SIG-M5 treated with dmso at 0.1 percent for 504 hours (cell line): ENCODE results near the gene MYO1E.
"Not testable (repeated sequence)": the region's sequence is repeated elsewhere in the genome, so short reads cannot be mapped to it uniquely, and the experiment has no call there.

Source experiments
- DNase-seq: peaks from one replicate; lab custom pipeline; 2025; ENCODE audit not compliant: unreplicated experiment; lab: John Stamatoyannopoulos, UW

MYO1E gene

DNA sequence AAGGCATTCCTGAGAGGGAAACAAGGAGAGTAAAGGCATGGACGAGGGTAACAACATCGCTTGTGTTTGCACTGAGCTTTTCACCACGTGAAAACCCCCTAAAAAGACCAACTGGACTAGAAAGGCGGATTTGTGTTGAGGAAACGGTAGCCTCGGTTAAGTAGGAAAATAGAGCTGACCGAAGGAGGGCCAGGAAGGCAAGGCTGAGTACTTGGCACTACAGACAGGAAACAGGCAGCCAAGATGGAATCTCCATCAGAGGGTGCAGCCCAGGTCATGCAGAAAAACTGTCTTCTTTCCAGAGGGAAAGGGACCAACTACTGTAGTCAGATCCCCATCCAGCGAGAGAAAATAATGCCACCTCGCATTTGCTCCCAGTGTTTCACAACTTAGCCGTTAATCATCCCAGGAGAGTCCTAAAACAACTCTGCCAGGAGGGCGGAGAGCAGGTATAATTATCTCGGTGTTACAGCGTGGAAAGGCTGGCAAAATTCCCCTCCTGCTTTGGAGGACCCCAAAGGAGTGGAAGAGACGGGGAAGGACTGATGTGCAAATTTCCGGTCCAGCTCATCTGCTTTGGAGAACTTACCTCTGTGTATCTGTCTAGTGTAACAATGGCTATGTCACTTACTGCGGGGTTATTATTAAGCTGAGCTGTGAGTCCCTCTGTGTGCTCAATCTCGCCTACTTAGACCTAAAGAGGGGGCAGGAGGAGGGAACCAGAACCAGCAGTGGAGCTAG is 77.2 kb downstream of the MYO1E start:
- no peak for DNase-seq

DNA sequence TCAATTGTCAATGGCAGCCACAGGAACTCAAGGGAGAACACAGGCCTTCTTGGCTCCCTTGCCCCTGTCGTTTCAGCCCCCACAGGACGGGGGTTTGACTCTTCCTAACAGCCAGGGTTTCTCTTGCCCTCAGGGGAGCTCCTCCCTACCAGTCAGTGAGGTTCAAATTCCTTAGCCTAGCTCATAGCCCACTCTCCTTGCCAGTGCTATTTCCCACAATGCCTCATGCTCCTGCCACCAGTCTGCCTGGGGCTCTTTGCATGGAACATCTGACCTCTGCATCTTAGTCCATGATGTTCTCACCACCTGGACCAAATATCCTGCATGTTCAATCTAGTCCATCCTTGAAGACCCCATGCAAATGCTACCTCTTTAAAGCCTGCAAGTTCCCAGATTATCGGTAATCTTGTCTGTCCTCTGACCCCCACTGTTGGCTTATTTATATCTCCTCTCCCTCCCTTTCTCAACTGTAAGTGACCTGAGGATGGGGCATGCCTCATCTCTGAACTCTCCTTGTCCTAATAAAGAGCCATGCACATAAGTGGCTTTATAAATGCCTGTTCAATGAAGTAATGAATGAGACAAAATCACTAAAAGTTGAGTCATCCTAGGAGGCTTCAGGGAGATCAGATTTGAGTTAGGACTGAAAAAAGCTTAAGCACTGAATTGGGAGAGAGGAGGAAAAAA is 78.0 kb downstream of the MYO1E start:
- no peak for DNase-seq

DNA sequence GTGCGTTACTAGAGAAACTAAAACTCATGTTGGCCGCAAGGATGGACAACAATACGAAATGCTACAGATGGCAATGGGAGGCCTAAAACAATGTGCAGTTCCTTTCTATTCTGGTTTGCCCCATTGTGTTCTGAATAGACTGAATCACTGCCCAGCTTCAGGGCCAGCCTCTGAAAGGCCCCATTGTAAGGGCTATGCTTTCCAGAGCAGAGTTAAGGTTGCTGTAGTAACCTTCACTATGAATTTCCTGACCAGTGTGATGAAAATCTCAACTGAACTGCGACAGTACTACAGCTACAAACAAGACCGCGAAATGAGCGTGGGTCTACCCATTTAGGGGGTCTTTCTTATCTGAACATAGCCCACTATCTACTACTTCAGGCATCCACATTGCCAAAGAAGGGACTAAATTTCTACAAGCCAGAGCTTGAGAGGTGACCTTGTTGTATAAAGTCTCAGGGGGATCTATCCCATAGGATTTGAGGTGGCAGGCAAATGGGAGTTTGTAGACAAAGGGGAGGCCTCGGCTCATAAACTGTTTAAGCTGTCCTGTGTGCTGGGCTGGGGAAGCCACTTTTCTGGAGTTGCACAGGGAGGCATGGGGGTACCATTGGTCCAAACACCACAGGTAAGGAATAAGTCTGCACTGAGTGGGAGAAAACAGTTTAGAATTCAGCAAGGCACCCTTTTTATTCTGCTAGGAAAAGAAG is 80.1 kb downstream of the MYO1E start:
- no peak for DNase-seq

DNA sequence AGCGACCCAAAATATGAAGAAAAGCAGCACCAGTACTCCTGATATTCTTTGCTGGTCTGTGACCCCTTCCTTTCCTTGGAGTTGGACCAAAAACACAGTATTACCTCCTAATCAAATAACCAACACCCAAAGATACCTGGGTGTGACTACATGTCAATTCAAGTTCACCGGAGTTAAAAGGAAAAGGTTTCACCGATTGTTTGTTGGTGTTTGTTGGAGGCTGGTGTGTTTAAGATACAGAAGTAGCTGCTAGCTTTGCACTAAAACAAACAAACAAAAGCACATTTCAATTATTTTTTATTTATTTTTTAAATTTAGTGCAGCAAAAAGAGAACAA is 81.5 kb downstream of the MYO1E start:
- no peak for DNase-seq

DNA sequence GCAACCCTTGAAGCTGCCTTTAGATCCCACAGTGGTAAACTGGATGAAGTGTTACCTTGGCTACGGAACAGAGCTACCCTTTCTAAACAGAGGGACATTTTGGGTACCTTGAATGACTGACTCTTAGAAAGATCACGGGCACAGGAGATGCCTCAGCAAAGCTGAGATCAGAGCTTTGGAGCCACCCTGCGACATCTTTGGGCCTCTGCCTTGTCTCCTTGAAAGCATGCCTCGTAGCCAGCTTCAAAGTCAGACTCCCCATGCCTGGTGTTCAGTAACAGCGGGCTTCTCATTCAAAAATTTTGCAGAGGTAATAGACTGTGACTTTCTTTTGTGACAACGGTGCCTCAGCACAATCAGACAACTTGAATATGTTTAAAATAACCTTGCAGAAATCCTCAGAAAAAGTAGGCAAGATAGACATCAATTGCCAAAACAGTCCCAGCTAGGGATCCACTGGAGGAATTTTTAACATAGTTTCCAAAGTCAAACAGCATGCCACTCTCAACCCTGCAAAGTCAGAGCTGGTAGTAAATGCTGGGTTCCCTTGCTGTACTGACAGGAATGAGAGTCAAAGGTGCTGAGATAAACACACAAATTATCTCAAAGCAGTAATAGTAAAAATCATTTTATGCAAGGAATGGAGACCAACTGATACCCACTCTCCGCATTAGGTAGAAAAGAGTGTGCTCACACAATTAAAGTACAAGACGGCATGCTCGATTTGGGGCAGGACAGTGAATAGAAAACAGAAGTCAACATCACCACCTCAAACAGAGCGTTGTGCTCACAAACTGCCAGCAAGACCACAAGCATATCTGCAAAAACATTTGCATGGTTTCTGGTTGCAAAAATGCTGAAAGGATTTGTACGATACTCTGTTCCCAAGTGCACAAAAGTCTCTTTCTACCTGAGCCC is 82.1 kb downstream of the MYO1E start:
- DNase-seq, result no peak

DNA sequence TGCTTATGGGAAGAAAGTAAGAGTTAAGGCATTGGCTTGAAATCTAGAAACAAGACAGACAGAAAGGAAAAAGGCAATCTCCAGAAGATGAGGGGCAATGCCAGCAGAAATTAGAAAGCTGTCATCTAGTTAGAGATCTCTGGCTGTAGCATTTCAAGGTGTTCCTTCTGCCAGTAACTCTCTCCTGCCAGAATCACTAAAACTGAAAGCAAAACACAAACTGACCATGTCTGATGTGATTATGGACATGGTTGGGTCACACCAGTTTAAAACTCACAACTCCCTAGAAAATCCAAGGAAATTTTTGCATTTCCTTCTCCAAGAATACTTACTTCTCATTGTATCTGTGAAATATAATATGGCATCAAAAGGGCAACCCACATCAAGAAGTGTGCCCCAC is 83.1 kb downstream of the MYO1E start:
- DNase-seq, result no peak

DNA sequence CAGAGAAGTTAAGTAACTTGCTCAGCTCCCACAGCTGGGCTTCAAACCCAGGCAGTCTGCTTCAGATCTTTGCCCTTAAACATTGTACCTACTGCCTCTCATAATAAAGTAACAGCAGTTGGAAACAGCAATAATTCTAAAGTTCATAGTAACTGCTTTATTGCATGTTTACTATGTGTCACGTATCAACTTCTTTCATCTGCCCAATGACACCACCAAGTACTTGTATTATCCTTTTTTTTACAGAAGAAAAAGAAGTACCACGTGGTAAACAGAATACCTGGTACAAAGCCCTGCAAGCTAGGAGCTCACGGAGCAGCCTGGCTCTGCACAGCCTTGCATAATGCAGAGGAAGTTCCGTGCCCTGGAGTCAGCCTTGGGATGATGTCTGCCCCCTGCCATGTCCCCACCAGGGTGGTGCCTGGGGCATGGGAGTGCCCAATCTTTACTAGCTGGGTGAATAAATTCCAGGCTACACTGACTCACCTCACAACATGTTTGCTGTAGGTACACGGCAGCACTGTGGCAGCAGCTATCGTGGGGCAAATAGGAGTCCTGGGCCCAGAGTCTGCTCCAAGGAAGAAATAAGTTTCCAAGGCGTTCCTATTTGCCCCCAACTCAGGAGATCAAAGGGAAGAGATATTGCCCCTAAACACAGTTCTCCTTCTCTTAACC is 88.8 kb downstream of the MYO1E start:
- peak; percentile 12 for DNase-seq

DNA sequence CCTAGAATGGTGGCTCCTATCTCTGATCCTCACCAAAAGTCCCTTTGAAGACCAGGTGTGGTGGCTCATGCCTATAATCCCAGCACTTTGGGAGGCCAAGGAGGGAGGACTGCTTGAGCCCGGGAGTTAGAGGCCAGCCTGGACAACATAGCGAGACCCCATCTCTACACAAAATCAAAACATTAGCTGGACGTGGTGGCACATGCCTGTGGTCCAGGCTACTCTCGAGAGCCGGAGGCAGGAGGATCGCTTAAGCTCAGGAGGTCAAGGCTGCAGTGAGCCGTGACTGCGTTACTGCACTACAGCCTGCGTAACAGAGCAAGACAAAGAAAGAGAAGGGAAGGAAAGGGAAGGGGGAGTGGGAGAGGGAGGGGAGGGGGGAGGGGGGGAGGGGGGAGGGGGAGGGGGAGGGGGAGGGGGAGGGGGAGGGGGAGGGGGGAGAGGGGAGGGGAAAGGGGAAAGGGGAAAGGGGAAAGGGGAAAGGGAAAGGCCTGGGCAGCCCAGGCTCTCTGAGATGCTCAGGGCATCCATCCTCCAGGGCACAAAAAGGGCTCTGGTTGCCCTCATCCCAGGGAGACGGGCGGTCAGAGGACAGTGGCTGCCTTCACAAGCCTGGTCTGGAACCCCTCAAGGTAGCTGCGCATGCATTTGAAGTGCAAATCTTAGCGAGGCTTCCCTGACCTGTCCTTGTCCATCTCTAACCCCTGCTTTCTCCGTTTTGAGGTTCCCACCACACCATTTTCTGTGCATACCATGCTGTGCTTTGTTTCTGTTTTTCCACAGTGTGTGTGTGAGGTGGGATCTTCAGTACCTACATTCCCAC is 89.9 kb downstream of the MYO1E start:
- no peak for DNase-seq

DNA sequence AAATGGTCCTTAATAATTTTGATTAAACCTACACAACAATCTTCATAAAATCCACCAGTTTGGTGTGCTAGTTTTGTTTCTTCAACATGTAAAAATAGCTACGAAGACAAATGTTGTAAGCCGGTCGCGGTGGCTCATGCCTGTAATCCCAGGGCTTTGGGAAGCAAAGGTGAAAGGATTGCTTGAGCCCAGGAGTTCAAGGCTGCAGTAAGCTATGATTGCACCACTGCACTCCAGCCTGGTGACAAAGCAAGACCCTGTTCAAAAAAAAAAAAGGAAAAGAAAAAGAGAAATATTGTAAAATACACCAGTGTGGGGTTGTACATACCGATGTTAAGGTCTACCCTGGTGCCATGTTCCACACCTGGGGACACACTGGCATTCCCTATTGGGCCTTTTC is 91.0 kb downstream of the MYO1E start:
- no peak for DNase-seq

DNA sequence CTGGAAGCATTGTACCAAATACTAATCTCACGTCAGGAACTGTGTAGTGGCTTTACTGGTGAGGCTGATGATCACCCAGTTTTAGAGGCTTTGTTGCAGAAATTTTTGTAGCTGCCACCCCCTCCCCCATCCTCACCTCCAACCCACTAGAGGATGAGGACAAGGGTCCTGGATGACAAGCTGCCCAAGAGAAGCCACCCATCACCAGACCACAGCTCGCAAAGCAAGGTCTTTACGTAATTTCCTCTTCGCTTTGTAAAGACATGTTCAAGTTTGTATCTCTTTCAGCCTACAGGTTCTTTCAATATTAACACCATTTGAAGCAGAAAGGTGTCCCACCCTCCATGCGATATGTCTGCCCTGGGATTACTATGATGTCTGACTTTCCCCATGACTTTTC is 91.8 kb downstream of the MYO1E start:
- peak; percentile 14 for DNase-seq

DNA sequence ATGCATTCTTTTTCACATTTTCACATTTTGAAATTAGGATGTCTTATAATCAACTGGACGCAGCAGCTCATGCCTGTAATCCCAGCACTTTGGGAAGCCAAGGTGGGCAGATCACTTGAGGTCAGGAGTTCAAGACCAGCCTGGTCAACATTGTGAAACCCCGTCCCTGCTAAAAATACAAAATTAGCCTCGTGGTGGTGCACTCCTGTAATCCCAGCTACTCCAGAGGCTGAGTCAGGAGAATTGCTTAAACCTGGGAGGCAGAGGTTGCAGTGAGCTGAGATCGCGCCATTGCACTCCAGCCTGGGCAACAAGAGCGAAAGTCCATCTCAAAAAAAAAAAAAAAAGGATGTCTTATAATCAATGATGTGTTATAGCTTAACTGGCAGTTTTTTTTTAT is 92.4 kb downstream of the MYO1E start:
- DNase-seq, result not testable (repeated sequence)

DNA sequence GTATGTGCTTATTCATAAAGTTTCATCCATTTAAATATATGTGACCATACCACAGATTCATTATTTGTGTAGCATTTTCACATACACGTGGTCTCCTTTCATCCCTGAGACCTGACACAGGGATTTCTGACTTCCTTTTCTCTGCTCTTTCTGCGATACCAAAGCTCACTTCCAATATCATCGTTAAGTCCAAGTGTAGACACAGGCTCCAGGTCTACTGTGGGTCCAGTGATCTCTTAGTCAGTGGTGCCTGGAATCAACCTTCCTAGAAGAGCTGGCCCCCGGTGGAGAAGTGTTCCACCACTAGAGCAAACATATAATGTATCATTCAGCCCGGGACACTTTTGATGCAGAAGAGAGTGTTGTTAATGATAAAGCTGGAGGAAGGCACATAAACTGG is 93.6 kb downstream of the MYO1E start:
- DNase-seq, result no peak

DNA sequence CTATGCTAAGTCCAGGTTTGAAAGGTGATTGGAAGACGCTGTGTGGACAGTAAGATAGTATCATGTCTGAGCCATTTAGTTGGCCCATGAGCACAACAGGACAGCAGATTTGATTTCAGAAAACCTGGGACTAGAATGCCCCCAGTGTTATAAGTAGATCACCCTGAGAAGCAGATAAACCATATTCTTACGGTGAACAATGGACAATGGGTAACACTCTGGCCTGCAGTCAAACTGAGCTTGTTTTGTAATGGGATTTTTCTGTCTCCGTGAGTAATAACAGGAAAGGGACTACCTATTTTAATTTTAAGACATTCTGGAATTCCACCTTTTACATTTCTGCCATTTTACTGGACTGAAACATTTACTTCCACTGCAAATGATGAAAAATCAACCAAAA is 94.6 kb downstream of the MYO1E start:
- DNase-seq, result no peak

DNA sequence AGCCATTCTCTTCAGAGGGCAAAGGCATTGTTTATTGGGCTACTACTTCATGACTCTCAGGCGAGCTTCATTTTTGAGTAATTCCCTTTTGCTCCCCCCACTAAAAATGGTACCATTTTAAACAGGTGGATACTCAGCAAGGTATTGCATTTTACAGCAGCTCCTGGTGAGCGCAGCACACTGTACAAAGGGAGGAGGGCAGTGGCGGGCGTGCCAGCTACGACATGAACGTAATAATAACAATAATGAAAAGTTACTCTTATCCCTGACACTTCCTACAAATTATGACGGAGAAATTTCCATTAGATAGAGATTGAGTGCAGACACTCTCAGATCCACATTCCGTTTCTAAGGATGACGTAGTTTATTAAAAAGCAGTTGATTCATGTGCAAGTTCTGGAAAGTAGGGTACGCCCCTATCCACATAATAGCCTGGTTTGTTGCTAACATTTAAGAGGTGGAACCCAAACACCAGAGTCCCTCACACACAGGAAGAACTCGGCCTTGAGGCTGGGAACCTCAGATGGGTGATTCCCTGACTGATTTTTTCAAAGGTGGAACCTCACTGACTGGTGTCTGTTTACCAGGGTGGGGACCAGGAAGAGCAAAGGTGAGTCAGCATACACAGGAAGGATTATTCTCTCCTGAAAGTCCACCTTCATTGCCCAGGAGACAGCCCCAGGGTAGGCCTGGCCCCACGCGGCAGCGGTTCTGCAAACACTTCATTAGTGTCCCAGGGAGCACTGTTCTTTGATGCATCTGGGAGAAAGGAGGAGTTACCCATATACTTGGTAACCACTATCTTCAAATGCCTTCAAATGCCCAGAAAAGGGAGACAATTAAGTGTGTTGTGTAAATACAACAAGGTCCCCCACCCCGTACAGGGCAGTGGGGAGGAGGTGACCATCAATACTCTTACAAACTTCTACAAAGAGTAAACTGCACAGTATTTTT is 96.2 kb downstream of the MYO1E start:
- no peak for DNase-seq

DNA sequence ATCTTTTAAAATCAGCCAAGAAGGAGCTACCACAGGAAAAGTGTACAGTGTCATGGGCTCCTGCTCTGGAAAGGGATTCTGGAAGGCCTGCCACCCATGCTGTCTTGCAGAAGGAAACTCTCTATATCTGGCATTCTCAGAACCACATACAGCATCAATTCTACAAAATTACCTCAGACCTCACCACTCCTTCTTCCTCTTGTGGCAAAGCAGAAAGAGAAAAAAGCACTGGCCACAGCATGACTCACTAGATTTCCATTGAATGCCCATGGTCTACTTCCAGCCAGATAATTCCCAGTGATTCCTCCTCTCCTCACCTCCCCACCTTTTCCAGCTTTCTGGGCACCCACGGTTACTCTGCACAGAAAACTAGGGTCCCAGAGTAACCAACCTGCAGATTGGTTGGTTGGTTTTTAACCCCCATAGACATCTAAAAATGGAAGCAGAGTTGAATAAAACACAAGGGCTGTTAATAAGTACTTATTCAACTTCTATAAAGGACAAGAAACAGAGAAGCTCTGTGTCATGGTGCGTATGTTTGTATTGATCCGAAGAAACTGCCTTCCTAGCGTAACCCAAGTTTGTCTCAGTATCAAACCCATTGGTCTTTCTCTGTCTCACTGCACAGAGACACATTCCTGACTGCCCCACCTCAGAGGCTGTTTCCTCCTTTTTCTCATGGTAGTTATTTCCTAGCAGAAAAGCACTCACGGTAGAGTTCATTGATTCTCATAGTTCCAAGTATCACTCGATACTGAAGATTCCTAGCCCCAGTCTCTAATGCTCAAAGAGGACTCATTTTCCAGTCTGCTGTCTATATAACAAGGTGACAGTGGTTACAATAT is 98.3 kb downstream of the MYO1E start:
- no peak for DNase-seq

DNA sequence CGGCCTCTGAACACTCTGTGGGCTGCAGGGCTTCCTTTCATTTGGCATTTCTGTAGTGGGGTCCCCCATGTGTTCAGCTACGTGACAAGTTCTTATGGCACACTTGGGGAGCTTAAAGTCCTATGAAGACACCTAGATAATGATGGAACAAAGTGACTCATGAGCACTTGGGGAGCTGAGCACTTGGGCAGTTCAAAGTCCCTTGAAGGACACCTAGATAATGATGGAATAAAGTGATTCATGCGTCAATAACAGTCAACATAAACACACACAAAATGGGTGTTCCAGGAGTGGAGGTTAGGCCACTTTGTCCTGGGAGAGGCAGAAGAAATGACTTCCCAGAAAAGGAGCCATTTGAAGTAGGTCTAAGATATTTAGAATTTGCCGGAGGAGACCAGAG is 99.4 kb downstream of the MYO1E start:
- DNase-seq, result no peak

DNA sequence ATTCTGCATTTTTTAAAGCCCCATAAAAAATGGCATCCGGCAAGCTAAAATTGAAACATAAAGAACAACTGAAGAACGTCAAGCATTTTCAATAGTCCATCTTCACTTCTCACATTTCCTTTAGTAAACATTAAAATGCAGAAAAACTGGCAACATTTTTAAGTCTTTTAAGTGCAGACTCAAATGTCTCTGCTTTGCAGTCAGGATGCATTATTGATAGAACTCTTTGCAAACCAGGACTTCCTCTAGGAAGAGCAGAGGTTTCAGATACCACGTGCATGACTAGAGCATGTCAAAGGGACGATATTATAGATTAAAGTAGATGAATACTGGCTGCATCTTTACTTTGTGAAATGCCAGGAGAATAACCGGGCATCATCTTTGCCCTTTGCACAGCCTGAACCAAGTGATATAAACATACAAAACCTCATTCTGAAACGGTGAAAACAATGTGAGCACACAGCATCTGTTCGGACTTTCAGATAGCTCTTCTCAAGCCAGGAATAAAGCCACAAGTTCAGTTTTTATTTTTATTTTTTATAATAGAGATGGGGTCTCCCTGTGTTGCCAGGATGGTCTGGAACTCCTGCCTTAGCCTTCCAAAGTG is 101.0 kb downstream of the MYO1E start:
- no peak for DNase-seq
